ENCODE data around the gene LARGE1. TPM values are rescaled to one million over a fixed set of nuclear protein-coding genes. Genes with fewer than 3 reads are reported as not detected.

Gene LARGE1
- total RNA-seq, 1 donor: 22.8 TPM

DNA sequence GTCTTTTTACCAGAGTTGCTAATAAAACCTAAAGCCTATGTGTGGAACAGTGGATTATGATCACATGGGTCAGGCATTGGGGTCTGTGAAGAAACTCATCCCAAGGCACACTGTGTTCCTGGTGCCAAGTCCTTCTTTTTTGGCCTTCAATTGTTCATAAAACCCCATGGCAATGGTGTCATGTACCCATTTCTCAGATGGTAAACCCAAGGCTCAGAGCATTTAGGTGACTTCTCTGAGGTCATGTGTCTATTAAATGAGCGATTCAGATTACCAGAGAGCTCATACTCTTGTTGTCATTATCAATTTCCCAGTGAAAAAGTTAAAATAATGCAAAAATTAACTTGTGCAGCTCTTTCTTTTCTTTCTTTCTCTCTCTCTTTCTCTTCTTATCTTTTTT is 589.3 kb downstream of the LARGE1 start:
- no peak for DNase-seq (ENCODE audit: insufficient read length, low spot score, missing footprints)
- H3K27me3 ChIP-seq (ENCODE audit: insufficient read depth, low read length): no peaks in the 10 kb centered on the region
- H3K27ac ChIP-seq (ENCODE audit: low read depth, low read length): no peak overlapping the region
- TF ChIP-seq, protein P1, sequence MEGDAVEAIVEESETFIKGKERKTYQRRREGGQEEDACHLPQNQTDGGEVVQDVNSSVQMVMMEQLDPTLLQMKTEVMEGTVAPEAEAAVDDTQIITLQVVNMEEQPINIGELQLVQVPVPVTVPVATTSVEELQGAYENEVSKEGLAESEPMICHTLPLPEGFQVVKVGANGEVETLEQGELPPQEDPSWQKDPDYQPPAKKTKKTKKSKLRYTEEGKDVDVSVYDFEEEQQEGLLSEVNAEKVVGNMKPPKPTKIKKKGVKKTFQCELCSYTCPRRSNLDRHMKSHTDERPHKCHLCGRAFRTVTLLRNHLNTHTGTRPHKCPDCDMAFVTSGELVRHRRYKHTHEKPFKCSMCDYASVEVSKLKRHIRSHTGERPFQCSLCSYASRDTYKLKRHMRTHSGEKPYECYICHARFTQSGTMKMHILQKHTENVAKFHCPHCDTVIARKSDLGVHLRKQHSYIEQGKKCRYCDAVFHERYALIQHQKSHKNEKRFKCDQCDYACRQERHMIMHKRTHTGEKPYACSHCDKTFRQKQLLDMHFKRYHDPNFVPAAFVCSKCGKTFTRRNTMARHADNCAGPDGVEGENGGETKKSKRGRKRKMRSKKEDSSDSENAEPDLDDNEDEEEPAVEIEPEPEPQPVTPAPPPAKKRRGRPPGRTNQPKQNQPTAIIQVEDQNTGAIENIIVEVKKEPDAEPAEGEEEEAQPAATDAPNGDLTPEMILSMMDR (IDR thresholded peaks at IDR 0.05; ENCODE audit: extremely low read depth, low read depth, low read length): no peak
- H3K4me3 ChIP-seq (ENCODE audit: insufficient read depth, low read length): no peak overlapping the region
- H4K20me1 ChIP-seq (ENCODE audit: insufficient read depth, low read length): no peaks in the 10 kb centered on the region
- no peaks in the 10 kb centered on the region for H3K9me3 ChIP-seq (ENCODE audit: low read depth, low read length)
- no peak overlapping the region for H3K4me2 ChIP-seq (ENCODE audit: insufficient read depth, low read length)
- no peaks in the 10 kb centered on the region for H3K79me2 ChIP-seq (ENCODE audit: insufficient read depth, low read length)
- H3K36me3 ChIP-seq (ENCODE audit: insufficient read depth, low read length): no peaks in the 10 kb centered on the region
- H2AFZ ChIP-seq (ENCODE audit: low read length): no peak overlapping the region
- H3K4me1 ChIP-seq (ENCODE audit: insufficient read depth, low read length): peaks cover 11% of the 10 kb centered on the region

DNA sequence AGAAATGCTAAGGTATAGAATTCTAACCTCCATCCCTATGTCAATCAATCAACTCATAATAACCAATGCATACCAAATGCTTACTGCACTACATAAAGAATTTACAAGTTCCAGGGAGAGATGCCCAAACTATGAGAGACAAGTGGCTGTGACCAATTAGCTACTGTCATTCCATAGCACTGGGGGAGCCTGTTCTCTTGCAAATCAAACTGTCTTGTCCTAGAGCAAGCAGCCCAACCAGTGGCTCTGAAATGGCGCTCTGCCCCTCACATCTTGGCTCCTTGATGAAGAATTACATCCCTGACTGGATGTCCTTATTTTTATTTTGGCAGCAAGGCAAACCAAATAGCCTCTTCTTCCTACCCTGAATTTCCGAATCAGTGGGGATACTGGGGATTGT is 589.7 kb downstream of the LARGE1 start:
- H3K9me3 ChIP-seq (ENCODE audit: low read depth, low read length): no peaks in the 10 kb centered on the region
- no peak overlapping the region for H3K27ac ChIP-seq (ENCODE audit: low read depth, low read length)
- no peaks in the 10 kb centered on the region for H4K20me1 ChIP-seq (ENCODE audit: insufficient read depth, low read length)
- H3K4me3 ChIP-seq (ENCODE audit: insufficient read depth, low read length): no peak overlapping the region
- H3K4me2 ChIP-seq (ENCODE audit: insufficient read depth, low read length): no peak overlapping the region
- TF ChIP-seq, protein P1 (IDR thresholded peaks at IDR 0.05; ENCODE audit: extremely low read depth, low read depth, low read length): no peak
- DNase-seq (ENCODE audit: insufficient read length, low spot score, missing footprints): no peak
- no peaks in the 10 kb centered on the region for H3K27me3 ChIP-seq (ENCODE audit: insufficient read depth, low read length)
- H3K79me2 ChIP-seq (ENCODE audit: insufficient read depth, low read length): no peaks in the 10 kb centered on the region
- peaks cover 11% of the 10 kb centered on the region for H3K4me1 ChIP-seq (ENCODE audit: insufficient read depth, low read length)
- no peak overlapping the region for H2AFZ ChIP-seq (ENCODE audit: low read length)
- no peaks in the 10 kb centered on the region for H3K36me3 ChIP-seq (ENCODE audit: insufficient read depth, low read length)

DNA sequence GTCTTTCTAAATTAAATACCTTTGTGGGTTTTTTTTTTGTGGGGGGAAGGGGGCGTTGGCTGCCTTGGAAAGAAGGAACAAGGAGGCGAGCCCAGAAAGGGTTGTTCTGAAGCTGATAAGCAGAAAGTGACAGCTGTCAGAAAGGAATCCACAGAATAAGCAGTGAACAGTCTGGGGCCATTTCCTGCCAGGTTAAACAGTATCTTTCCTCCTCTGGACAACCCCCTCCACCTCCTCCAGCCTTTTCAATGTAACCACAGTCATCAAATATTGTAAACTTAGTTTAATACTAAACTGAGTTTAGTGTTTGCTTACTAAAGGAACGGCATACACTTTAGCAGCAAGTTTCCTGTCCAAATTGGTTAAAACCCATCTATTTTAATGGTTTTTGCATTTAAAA is 590.9 kb downstream of the LARGE1 start:
- no peak overlapping the region for H2AFZ ChIP-seq (ENCODE audit: low read length)
- H3K79me2 ChIP-seq (ENCODE audit: insufficient read depth, low read length): no peaks in the 10 kb centered on the region
- no peak overlapping the region for H3K27ac ChIP-seq (ENCODE audit: low read depth, low read length)
- H3K9me3 ChIP-seq (ENCODE audit: low read depth, low read length): no peaks in the 10 kb centered on the region
- H4K20me1 ChIP-seq (ENCODE audit: insufficient read depth, low read length): no peaks in the 10 kb centered on the region
- H3K4me2 ChIP-seq (ENCODE audit: insufficient read depth, low read length): no peak overlapping the region
- H3K36me3 ChIP-seq (ENCODE audit: insufficient read depth, low read length): no peaks in the 10 kb centered on the region
- H3K4me1 ChIP-seq (ENCODE audit: insufficient read depth, low read length): peaks cover 1% of the 10 kb centered on the region
- DNase-seq (ENCODE audit: insufficient read length, low spot score, missing footprints): no peak
- H3K27me3 ChIP-seq (ENCODE audit: insufficient read depth, low read length): no peaks in the 10 kb centered on the region
- TF ChIP-seq, protein P1 (IDR thresholded peaks at IDR 0.05; ENCODE audit: extremely low read depth, low read depth, low read length): no peak
- no peak overlapping the region for H3K4me3 ChIP-seq (ENCODE audit: insufficient read depth, low read length)

DNA sequence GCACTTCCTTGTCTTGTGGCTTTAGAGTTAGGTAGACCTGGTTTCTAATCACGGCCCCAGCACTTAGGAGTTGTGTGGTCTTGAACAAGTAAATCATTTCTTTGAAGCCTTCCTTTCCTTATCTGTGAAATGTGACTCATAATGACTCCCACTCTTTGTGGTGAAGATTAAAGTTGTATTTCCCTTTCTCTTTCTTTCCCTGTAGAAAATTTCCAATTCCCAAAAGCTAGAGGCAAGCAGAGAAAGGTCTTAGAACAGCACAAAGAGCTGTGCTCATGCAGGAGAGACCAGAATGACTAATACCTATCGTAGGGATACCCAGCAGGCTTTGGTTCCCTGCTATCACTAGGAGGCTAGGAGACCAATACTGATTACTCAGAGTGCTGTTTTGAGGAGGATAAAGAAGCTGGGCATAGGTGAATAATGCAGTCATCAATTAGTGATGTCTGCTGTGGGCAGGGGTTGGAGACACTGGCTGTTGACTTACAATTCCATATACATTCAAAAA is 591.4 kb downstream of the LARGE1 start:
- no peak overlapping the region for H3K27ac ChIP-seq (ENCODE audit: low read depth, low read length)
- no peaks in the 10 kb centered on the region for H4K20me1 ChIP-seq (ENCODE audit: insufficient read depth, low read length)
- no peaks in the 10 kb centered on the region for H3K36me3 ChIP-seq (ENCODE audit: insufficient read depth, low read length)
- peak; percentile 22 for DNase-seq (ENCODE audit: insufficient read length, low spot score, missing footprints)
- no peaks in the 10 kb centered on the region for H3K27me3 ChIP-seq (ENCODE audit: insufficient read depth, low read length)
- H3K4me2 ChIP-seq (ENCODE audit: insufficient read depth, low read length): no peak overlapping the region
- H3K79me2 ChIP-seq (ENCODE audit: insufficient read depth, low read length): no peaks in the 10 kb centered on the region
- no peak overlapping the region for H3K4me3 ChIP-seq (ENCODE audit: insufficient read depth, low read length)
- no peak overlapping the region for H2AFZ ChIP-seq (ENCODE audit: low read length)
- no peaks in the 10 kb centered on the region for H3K4me1 ChIP-seq (ENCODE audit: insufficient read depth, low read length)
- no peaks in the 10 kb centered on the region for H3K9me3 ChIP-seq (ENCODE audit: low read depth, low read length)
- TF ChIP-seq, protein P1 (IDR thresholded peaks at IDR 0.05; ENCODE audit: extremely low read depth, low read depth, low read length): no peak

Measured in osteoblast (primary cell).